Measurements from ENCODE around the gene KRTAP4-2.
"Not testable (repeated sequence)": the region's sequence is repeated elsewhere in the genome, so short reads cannot be mapped to it uniquely, and the experiment has no call there.

Gene KRTAP4-2

GRCh38 chr17:41160648-41161047 lies 17.4 kb downstream of the KRTAP4-2 start, which contains the start of gene KRTAP4-4:
Gene KRTAP4-4 (minus strand): TSS chr17:41160748. CDS start chr17:41160691, 57 bp downstream.
- DNase-seq (ENCODE audit: low read depth), result no peak

DNA sequence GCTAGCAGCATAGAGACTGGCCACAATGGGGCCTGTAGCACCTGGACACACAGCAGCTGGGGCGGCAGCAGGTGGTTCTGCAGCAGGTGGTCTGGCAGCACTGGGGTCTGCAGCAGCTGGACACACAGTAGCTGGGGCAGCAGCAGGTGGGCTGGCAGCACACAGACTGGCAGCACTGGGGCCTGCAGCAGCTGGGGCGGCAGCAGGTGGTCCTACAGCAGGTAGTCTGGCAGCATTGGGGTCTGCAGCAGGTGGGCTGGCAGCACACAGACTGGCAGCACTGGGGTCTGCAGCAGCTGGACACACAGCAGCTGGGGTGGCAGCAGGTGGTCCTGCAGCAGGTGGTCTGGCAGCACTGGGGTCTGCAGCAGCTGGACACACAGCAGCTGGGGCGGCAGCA lies 17.8 kb downstream of the KRTAP4-2 start:
- not testable (repeated sequence) for DNase-seq (ENCODE audit: low read depth)

- no peak for DNase-seq (ENCODE audit: low read depth)
These were observed 24.2 kb downstream of the KRTAP4-2 start for GRCh38 chr17:41153856-41154255.

- DNase-seq (ENCODE audit: low read depth), result no peak
These were observed 26.5 kb downstream of the KRTAP4-2 start for GRCh38 chr17:41151525-41151924.

DNA sequence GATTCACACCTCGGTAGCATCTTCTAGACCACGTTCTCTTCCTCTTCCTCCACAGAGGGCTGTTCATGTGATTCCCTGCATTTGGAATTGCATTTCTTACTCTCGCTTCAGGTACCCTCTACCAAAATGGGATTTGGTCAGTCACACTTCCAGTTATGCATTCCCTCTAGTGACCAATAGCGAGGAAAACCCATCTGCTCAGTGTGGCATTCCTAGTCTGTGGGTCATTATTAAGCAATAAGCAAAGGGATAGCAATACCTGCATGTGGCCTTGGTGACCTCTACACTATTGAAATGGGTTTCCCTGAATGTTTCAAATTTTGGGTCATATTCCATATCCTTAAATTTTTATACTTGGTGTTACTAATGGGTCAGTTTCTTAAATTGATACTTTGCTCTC lies 28.0 kb downstream of the KRTAP4-2 start:
- no peak for DNase-seq (ENCODE audit: low read depth)

DNA sequence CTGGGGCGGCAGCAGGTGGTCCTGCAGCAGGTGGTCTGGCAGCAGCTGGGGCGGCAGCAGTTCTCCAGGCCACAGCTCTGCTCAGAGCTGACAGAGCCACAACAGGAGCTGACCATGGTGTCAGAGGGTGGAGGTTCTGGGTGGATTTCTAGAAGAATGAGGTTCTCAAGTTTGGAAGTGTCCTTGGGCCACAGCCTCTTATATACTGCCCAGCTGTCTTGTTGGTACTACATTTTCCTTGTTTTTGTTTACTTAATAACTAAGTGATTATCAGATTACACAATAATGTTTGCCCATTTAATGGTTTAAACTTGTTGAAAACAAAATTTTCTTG lies 28.4 kb downstream of the KRTAP4-2 start, which contains the start of gene KRTAP4-5:
KRTAP4-5 (minus strand) TSS at position 174 of the 334 bp plus-strand sequence; CDS start at position 116, 58 bp downstream.
- DNase-seq (ENCODE audit: low read depth), result no peak

- DNase-seq (ENCODE audit: low read depth), result not testable (repeated sequence)
These were observed 28.9 kb downstream of the KRTAP4-2 start for GRCh38 chr17:41148971-41149651.

DNA sequence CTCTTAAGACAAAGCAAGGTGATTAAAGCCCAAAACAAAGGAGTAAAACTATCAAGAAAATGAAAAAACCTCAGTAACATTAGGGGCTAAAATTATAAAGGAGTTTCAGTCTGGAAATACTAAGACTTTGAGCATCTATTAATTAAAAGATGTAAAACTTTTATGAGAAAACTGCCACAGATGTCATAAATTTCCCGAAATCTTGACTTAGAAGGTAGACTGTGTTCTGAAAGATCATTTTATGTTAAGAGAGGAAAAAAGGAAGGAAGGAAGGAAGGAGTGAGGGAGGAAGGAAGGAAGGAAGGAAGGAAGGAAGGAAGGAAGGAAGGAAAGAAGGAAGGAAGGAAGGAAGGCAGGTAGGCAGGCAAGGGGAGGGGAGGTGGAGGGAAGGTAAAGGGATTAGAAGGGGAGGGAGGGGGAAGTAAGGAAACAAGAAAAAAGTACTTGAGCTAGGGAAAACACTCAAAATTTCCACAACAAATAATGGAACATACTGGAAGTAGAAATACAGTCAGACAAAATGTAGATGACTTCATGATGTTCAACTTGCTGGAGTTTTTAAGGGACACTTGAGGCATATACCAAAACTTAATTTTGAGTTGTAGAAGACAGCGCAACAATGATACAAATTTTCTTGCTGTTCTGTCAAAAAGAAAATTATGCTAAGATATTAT lies 30.4 kb downstream of the KRTAP4-2 start:
- no peak for DNase-seq (ENCODE audit: low read depth)

DNA sequence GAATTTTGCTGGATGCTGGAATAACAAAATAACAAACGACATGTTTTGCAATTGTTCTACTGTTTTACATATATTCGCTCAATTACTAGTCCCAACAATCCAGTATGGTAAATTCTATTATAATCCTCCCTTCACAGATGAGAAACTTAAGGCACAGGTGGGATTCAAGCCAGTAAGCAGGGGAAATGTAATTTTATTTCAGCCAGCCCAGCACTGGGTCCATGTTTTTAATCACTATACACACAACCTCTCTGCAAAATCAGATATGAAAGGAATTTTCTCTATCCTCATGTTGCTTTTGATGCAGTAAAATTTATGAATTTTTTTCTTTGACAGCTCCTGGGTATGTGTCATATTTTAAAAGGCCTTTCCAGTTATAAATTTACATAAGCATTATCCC lies 32.8 kb downstream of the KRTAP4-2 start:
- DNase-seq (ENCODE audit: low read depth), result no peak

GRCh38 chr17:41144846-41145245 lies 33.2 kb downstream of the KRTAP4-2 start:
- no peak for DNase-seq (ENCODE audit: low read depth)

- no peak for DNase-seq (ENCODE audit: low read depth)
These were observed 36.7 kb downstream of the KRTAP4-2 start for GRCh38 chr17:41141361-41141760.

DNA sequence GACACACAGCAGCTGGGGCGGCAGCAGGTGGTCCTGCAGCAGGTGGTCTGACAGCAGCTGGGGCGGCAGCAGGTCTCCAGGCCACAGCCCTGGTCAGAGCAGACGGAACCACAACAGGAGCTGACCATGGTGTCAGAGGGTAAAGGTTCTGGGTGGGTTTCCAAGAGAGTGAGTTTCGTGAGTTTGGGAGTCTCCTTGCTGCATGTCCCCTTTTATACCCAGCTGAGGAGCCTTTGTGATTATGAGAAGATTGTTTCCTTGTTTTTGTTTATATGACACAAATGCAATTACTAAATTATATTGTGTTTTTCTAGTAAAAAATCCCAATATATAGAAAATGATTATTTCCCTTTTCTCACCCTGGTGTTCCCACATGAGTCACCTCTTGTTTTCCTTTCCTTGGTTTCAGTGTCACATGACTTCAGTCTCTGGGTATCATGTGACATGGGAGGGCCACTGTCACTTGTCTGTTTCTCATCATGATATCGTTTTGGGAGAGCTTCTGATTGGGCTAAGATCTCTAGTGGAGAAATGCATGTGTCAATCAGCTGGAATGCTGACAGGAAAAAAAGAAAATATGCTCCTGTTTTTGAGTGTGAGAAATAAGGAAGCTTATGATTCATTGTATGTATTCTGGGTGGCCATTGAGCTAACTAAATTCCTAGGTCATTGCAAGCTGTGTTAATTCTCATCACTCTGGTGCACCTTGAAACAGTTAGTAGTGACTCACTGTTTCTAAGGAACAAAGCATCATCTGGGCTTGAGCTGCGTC lies 37.5 kb downstream of the KRTAP4-2 start, which contains the start of gene KRTAP4-6:
KRTAP4-6 (minus strand) TSS at position 185 of the 772 bp plus-strand sequence; CDS start at position 128, 57 bp downstream.
- DNase-seq (ENCODE audit: low read depth), result no peak

DNA sequence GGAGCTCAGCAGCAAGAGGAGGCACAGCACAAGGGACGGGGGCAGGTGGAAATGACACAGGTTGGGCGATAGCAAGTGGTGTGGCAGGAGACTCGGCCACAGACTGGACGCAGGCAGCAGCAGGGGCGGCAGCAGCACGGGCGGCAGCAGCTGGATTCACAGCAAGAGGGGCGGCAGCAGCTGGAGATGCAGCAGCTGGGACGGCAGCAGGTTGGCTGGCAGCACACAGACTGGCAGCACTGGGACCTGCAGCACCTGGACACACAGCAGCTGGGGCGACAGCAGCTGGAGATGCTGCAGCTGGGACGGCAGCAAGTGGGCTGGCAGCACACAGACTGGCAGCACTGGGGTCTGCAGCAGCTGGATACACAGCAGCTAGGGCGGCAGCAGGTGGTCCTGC lies 38.2 kb downstream of the KRTAP4-2 start:
- not testable (repeated sequence) for DNase-seq (ENCODE audit: low read depth)

- no peak for DNase-seq (ENCODE audit: low read depth)
These were observed 43.9 kb downstream of the KRTAP4-2 start for GRCh38 chr17:41133880-41134735.

DNA sequence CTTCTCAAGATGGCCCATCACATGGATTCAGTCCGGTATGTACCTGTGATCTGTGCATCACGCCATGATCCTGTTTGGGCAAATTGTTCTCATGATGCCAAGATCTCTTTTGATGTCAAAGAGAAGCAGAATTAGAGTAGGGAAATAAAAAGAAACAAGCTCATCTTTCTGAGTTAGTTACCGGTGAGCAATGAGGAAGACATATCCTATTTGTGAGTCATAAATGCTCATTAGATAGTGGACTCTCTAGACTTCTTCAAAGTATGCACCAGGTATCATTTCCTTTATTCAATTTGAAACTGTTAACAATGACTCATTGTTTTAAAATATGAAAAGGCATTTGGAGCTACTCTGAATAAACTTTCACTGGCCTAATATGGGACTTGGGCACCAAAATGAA lies 46.0 kb downstream of the KRTAP4-2 start:
- no peak for DNase-seq (ENCODE audit: low read depth)

Measured in stimulated activated CD8-positive, alpha-beta memory T cell treated with anti-CD3 and anti-CD28 coated beads, Interleukin-4, amount 100 ng/mL, for 24 hours (primary cell).